ENCODE data around the gene ANKRD49. TPM values are rescaled to one million over a fixed set of nuclear protein-coding genes. Genes with fewer than 3 reads are reported as not detected.

The ANKRD49 gene
- total RNA-seq, 2 experiments from 2014 or later, result 17.9 to 19.1 TPM

GRCh38 chr11:94507485-94507884 lies 13.7 kb downstream of the ANKRD49 start:
- H3K27me3 Mint-ChIP-seq, result peaks cover 4% of the 10 kb centered on the region
- POLR2A ChIA-PET, result no interaction called here
- intact Hi-C loops (cut with micrococcal nuclease), result loop anchor here (10.0 kb wide), 3 partner anchors 183 to 613 kb away; no protein-coding TSS in a partner anchor
- H3K36me3 Mint-ChIP-seq (ENCODE audit: low read depth), result no peaks in the 10 kb centered on the region
- no peaks in the 10 kb centered on the region for H3K9me3 Mint-ChIP-seq
- TF ChIP-seq CTCF (IDR thresholded peaks at IDR 0.05), result no peak
- CTCF ChIA-PET, result interaction anchor here (1.0 kb wide), 1 partner anchor 9 kb away, joined by 4 read pairs; no protein-coding TSS in a partner anchor
- DNase-seq, result no peak
- H3K4me1 Mint-ChIP-seq (ENCODE audit: low read depth), result peaks cover 10% of the 10 kb centered on the region
- H3K4me3 Mint-ChIP-seq, result no peak overlapping the region
- ATAC-seq, result no peak
- no peak overlapping the region for H3K27ac Mint-ChIP-seq

GRCh38 chr11:94511932-94512781 lies 18.4 kb downstream of the ANKRD49 start, which contains the start of gene C11orf97:
Gene C11orf97 (plus strand): TSS chr11:94512461. CDS start chr11:94512529, 68 bp downstream.
- DNase-seq (peak; percentile 68), ATAC-seq (peak; percentile 89)
- H3K4me3 Mint-ChIP-seq, result peak within 1 kb of the TSS; percentile 65
- no peak within 1 kb of the TSS for H3K27ac Mint-ChIP-seq
- no peaks in the 10 kb centered on the region for H3K36me3 Mint-ChIP-seq (ENCODE audit: low read depth)
- peaks cover 4% of the 10 kb centered on the region for H3K27me3 Mint-ChIP-seq
- ChIA-PET POLR2A (interaction anchor here (0.6 to 1.0 kb wide), 3 partner anchors 32 to 770 kb away, joined by 3 read pairs; no protein-coding TSS in a partner anchor), CTCF (interaction anchor here (0.7 to 1.7 kb wide), 6 partner anchors 7 to 617 kb away, joined by 3 to 5 read pairs (median 3); no protein-coding TSS in a partner anchor)
- intact Hi-C loops (cut with micrococcal nuclease), result loop anchor here (10.0 kb wide), 1 partner anchor 253 kb away; the partner anchor contains the start of gene AMOTL1
- H3K9me3 Mint-ChIP-seq, result no peaks in the 10 kb centered on the region
- TF ChIP-seq CTCF (IDR thresholded peaks at IDR 0.05), result no peak
- peaks cover 16% of the 10 kb centered on the region for H3K4me1 Mint-ChIP-seq (ENCODE audit: low read depth)

GRCh38 chr11:94513091-94513490 lies 19.3 kb downstream of the ANKRD49 start:
- Mint-ChIP-seq H3K4me3 (no peak overlapping the region), H3K27me3 (peaks cover 4% of the 10 kb centered on the region), H3K36me3 (ENCODE audit: low read depth) (no peaks in the 10 kb centered on the region), H3K4me1 (ENCODE audit: low read depth) (peaks cover 16% of the 10 kb centered on the region), H3K9me3 (no peaks in the 10 kb centered on the region), H3K27ac (no peak overlapping the region)
- intact Hi-C loops (cut with micrococcal nuclease), result loop anchor here (10.0 kb wide), 1 partner anchor 252 kb away; the partner anchor contains the start of gene AMOTL1
- no peak for DNase-seq
- no peak for TF ChIP-seq CTCF (IDR thresholded peaks at IDR 0.05)
- ATAC-seq, result no peak
- CTCF ChIA-PET, result interaction anchor here (1.0 to 1.4 kb wide), 3 partner anchors 8 to 384 kb away, joined by 3 read pairs; no protein-coding TSS in a partner anchor
- POLR2A ChIA-PET, result interaction anchor here (0.9 kb wide), 1 partner anchor 31 kb away, joined by 3 read pairs; no protein-coding TSS in a partner anchor

- intact Hi-C loops (cut with micrococcal nuclease), result loop anchor here (5.0 to 10.0 kb wide), 2 partner anchors 249 to 382 kb away; partner anchors contain the start of gene AMOTL1
- Mint-ChIP-seq H3K4me3 (no peak overlapping the region), H3K36me3 (ENCODE audit: low read depth) (no peaks in the 10 kb centered on the region), H3K27me3 (peaks cover 4% of the 10 kb centered on the region), H3K9me3 (no peaks in the 10 kb centered on the region), H3K4me1 (ENCODE audit: low read depth) (peaks cover 16% of the 10 kb centered on the region), H3K27ac (no peak overlapping the region)
- DNase-seq (no peak), ATAC-seq (no peak)
- TF ChIP-seq CTCF (IDR thresholded peaks at IDR 0.05), result no peak
- CTCF ChIA-PET, result interaction anchor here (1.4 to 1.6 kb wide), 2 partner anchors 10 to 620 kb away, joined by 3 read pairs; no protein-coding TSS in a partner anchor
- POLR2A ChIA-PET, result no interaction called here
Measured at GRCh38 chr11:94515398-94515797, 21.6 kb downstream of the ANKRD49 start.
